ENCODE data around the gene CCT2.

Gene CCT2

GRCh38 chr12:69645031-69645430 is 59.8 kb downstream of the CCT2 start:
- DNase-seq = no peak

DNA sequence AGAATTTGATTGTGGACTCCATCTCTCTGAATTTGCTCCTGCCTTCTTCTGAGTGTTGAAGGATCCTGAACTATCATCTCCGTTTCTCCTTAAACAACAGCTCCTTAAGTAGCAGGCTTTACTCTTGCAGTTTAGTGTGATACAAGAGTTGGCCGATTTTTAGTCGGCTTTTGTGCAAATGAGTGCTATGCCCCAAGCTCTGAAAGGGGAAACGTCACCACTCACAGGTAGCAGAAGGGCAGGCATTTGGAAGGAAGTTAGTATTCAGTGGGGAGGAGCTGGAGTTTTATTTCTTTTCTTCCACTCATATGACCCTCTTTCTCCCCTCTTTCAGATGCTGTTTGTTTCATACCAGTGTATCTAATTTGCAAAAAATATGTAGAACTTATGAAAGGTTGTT is 61.9 kb downstream of the CCT2 start:
- DNase-seq = no peak

DNA sequence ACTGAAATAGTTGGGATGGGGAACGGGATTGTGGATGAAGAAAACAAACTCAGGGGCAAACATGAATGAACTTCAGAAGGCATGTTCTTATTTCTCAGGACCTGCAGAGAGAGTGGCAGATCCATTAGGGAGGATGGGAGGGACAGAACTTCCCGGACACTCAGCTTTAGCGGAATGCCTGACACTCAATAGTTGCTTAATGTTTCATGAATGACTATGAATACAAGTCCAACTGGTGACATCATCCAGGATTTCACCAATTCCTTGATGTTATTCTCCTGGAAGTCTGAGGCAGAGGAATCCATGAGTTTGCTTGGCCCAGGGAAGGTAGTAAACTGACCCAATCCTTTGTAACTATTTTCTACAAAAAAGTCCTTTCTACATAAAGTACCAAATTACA is 63.2 kb downstream of the CCT2 start:
- no peak for DNase-seq

GRCh38 chr12:69649529-69649928 is 64.3 kb downstream of the CCT2 start:
- no peak for DNase-seq

Measured in NCI-H2029 (cell line).